Mesendoderm (in vitro differentiated cells): ENCODE data around the gene TRAK1.

Source experiments
- DNase-seq: peaks from one replicate; pipeline ENCODE4 v3.0.0; 2013
- H2AK5ac ChIP-seq: 2 replicates; pipeline ENCODE4 v1.6.1; 2013; ENCODE audit warnings: low read length, inconsistent platforms
- H2BK120ac ChIP-seq: 2 replicates; pipeline ENCODE4 v1.6.1; 2013; ENCODE audit warnings: low read depth, mild to moderate bottlenecking, low read length, moderate library complexity, mixed read lengths
- H2BK15ac ChIP-seq: replicated peaks from 2 replicates; pipeline ENCODE4 v1.6.1; 2013; ENCODE audit warnings: low read depth, mild to moderate bottlenecking, moderate library complexity
- H2BK5ac ChIP-seq: 2 replicates; pipeline ENCODE4 v1.6.1; 2013; ENCODE audit warnings: low read length, inconsistent platforms
- H3K18ac ChIP-seq: 2 replicates; pipeline ENCODE4 v1.6.1; 2013; ENCODE audit warnings: mild to moderate bottlenecking, low read length, mixed read lengths
- H3K23ac ChIP-seq: one replicate; pipeline ENCODE4 v1.6.1; 2013; ENCODE audit warnings: low read length
- H3K27ac ChIP-seq: 2 replicates; pipeline ENCODE4 v1.5.1; 2013; ENCODE audit warnings: low read depth, mild to moderate bottlenecking, inconsistent platforms, low read length, moderate library complexity
- H3K27me3 ChIP-seq: 2 replicates; pipeline ENCODE4 v1.6.1; 2013; ENCODE audit warnings: low read length, control low read depth, mild to moderate bottlenecking, inconsistent platforms; ENCODE audit not compliant: insufficient read depth, poor library complexity
- H3K36me3 ChIP-seq: 2 replicates; pipeline ENCODE4 v1.6.1; 2013; ENCODE audit warnings: low read length, inconsistent platforms; ENCODE audit not compliant: control insufficient read depth, insufficient read depth
- H3K4ac ChIP-seq: one replicate; pipeline ENCODE4 v1.6.1; 2013; ENCODE audit warnings: low read depth, mild to moderate bottlenecking, low read length, moderate library complexity
- H3K4me1 ChIP-seq: 2 replicates; pipeline ENCODE4 v1.6.1; 2013; ENCODE audit warnings: low read depth, low read length, inconsistent platforms; ENCODE audit not compliant: control insufficient read depth
- H3K4me2 ChIP-seq: 2 replicates; pipeline ENCODE4 v1.6.1; 2013; ENCODE audit warnings: low read length
- H3K4me3 ChIP-seq: 2 replicates; pipeline ENCODE4 v1.5.1; 2013; ENCODE audit warnings: mild to moderate bottlenecking, low read length
- H3K56ac ChIP-seq: one replicate; pipeline ENCODE4 v1.6.1; 2013; ENCODE audit warnings: low read length
- H3K79me1 ChIP-seq: 2 replicates; pipeline ENCODE4 v1.6.1; 2013; ENCODE audit warnings: low read length, inconsistent platforms
- H3K79me2 ChIP-seq: 2 replicates; pipeline ENCODE4 v1.6.1; 2013; ENCODE audit warnings: mild to moderate bottlenecking, low read length; ENCODE audit not compliant: control insufficient read depth, insufficient read depth
- H3K9ac ChIP-seq: 2 replicates; pipeline ENCODE4 v1.6.1; 2013; ENCODE audit warnings: low read length, inconsistent platforms
- H4K5ac ChIP-seq: one replicate; pipeline ENCODE4 v1.6.1; 2013; ENCODE audit warnings: low read length
- H4K8ac ChIP-seq: one replicate; pipeline ENCODE4 v1.6.1; 2013; ENCODE audit warnings: low read depth, mild to moderate bottlenecking, control low read depth, low read length, moderate library complexity
- WGBS: extraction: QIAGEN DNeasy Blood & Tissue Kit; methylation state at CpG from one replicate; pipeline ENCODE4 v1.1.7; 2013; ENCODE audit warnings: low lambda C conversion rate, missing lambda C conversion rate; ENCODE audit not compliant: insufficient coverage; ENCODE audit errors: extremely low coverage; 5-methylcytosine and 5-hydroxymethylcytosine counted together

The TRAK1 gene

DNA sequence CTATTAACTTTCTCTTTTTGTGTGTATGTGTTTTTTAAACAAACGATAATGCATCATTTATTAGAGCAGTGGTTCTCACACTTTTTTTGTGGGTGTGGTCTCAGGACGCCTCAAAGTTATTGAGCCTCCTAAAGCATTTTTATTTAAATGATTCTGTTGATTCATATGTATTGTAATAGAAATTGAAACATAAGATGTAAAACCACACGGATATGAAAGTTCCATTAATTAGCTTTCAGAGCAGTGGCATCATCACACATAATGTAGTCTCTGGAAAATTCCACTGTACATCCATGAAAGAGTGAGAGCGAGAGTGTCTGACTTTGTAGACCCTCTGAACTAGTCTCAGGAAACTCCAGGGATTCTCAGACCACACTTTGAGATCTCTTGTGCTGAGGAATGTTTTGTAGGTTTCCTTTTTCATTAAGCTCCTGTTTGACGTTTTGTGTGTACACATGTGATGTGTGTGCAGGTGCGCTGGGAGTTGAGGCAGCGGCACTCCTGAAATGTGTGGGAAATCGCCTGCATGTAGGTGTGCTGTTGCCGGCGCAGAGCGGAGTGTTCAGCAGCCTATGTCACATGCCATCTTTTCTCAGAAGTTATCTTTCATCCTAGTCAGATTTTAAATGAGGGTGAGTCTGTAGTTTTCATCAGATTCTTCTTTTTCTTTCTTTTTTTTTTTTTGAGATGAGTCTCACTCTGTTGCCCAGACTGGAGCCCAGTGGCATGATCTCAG lies 5.3 kb upstream of the TRAK1 start:
- WGBS: no CpG with 5 or more reads among the region's 11 CpGs
- H3K56ac ChIP-seq: no peak overlapping the region

DNA sequence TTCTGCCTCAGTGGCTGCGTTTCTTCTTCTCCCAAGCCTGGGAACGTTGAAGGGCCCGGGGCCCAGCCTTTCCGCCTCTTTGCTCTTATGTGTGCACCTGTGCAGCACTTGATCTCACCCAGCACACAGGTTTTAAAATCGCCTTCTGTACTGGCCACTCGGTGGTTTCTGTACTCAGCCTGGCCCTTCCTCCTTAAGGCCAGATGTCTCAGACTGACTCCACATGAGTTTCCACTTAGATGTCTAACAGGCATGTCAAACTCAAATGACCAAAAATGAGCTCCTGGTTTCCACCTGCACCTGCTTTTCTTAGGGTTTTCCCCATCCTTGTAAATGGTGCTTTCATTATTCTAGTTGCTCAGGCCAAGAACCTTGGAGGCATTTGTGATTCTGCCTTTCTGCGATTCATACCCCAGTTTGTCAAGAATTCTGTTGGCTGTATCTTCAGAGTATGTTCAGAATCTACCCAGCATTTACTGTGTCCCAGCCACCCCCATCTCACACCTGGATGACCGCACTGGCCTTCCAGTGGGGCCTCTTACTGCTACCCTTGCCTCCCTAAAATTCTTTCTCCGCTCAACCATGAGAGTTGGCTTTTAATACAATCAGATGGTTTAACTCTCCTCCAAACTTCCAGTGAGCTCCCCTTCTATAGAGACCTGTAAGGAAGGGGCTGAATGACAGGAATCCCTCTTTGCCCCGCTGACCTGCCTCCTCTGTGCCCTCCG lies 2.2 kb upstream of the TRAK1 start:
- Histone ChIP-seq H3K23ac (no peak overlapping the region), H2BK5ac (no peak overlapping the region), H3K79me2 (no peaks in the 10 kb centered on the region), H3K36me3 (no peaks in the 10 kb centered on the region), H2BK15ac (no peak overlapping the region), H3K4me1 (no peaks in the 10 kb centered on the region), H3K9ac (no peak overlapping the region), H3K79me1 (no peaks in the 10 kb centered on the region), H3K4me3 (no peak overlapping the region), H3K56ac (no peak overlapping the region), H4K5ac (no peak overlapping the region), H3K27me3 (no peaks in the 10 kb centered on the region), H2BK120ac (no peak overlapping the region), H4K8ac (no peak overlapping the region), H3K4ac (no peak overlapping the region), H3K18ac (no peak overlapping the region), H3K27ac (no peak overlapping the region), H3K4me2 (no peak overlapping the region), H2AK5ac (no peak overlapping the region)
- no CpG with 5 or more reads among the region's 11 CpGs for WGBS
- DNase-seq: no peak

More for the DNA sequence above, 5.3 kb upstream of the TRAK1 start:
- H3K79me1 ChIP-seq: peaks cover 2% of the 10 kb centered on the region
- H3K18ac ChIP-seq: no peak overlapping the region
- no peaks in the 10 kb centered on the region for H3K79me2 ChIP-seq
- H2BK15ac ChIP-seq: no peak overlapping the region
- no peak overlapping the region for H4K8ac ChIP-seq
- H2BK5ac ChIP-seq: no peak overlapping the region
- no peaks in the 10 kb centered on the region for H3K4me1 ChIP-seq
- no peak overlapping the region for H3K4me3 ChIP-seq
- no peak overlapping the region for H3K4ac ChIP-seq
- H3K9ac ChIP-seq: no peak overlapping the region
- H2AK5ac ChIP-seq: no peak overlapping the region
- H4K5ac ChIP-seq: no peak overlapping the region
- no peaks in the 10 kb centered on the region for H3K27me3 ChIP-seq
- H3K4me2 ChIP-seq: no peak overlapping the region
- DNase-seq: no peak
- H3K36me3 ChIP-seq: no peaks in the 10 kb centered on the region
- peak overlapping the region; percentile 0 for H3K23ac ChIP-seq
- no peak overlapping the region for H3K27ac ChIP-seq
- no peak overlapping the region for H2BK120ac ChIP-seq

DNA sequence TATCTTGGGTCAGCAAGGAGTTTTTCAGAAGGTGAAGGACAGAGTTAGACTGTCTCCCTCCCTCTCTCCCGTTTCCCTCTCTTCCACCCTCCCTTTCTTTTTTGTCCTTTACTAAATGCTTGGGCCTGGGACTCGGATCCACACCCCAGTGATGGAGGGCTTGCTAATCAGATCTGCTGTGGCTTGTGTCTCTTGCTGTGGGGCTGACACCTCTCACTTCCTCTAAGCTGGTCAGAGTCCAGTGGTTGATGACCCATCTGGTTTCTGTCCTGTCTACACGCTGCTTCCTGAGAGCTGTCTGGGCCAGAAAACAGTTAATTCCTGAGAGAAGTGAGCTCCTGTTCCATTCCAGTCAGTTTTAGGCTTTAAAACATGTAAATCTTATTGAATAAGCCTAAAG lies 849 bp downstream of the TRAK1 start:
- no peak overlapping the region for H3K18ac ChIP-seq
- no peak overlapping the region for H3K27ac ChIP-seq
- no peak overlapping the region for H3K9ac ChIP-seq
- no peaks in the 10 kb centered on the region for H3K79me1 ChIP-seq
- no peaks in the 10 kb centered on the region for H3K36me3 ChIP-seq
- no peak overlapping the region for H4K5ac ChIP-seq
- H2AK5ac ChIP-seq: no peak overlapping the region
- H3K79me2 ChIP-seq: no peaks in the 10 kb centered on the region
- H3K4ac ChIP-seq: no peak overlapping the region
- H2BK120ac ChIP-seq: no peak overlapping the region
- H2BK15ac ChIP-seq: no peak overlapping the region
- H3K27me3 ChIP-seq: no peaks in the 10 kb centered on the region
- no peak overlapping the region for H3K56ac ChIP-seq
- DNase-seq: no peak
- no peak overlapping the region for H4K8ac ChIP-seq
- H3K23ac ChIP-seq: no peak overlapping the region
- H3K4me2 ChIP-seq: no peak overlapping the region
- no peaks in the 10 kb centered on the region for H3K4me1 ChIP-seq
- no peak overlapping the region for H2BK5ac ChIP-seq
- no peak overlapping the region for H3K4me3 ChIP-seq
- no CpG with 5 or more reads among the region's 3 CpGs for WGBS

DNA sequence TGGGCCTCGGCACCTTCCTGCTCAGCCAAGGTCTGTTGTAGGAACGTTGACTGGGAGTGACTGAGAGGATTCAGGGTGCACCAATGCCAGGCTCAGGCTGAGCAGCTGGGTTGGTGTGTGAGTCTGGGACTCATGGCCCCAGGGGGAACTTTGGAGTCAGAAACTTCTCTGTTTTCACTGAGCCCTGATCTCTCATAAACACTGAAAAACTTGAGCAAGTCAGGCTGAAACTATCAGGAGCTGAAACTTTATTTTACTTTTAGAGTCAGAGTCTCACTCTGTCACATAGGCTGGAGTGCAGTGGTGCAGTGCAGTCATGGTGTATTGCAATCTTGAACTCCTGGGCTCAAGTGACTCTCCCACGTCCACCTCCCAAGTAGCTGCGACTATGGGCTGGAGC lies 3.0 kb downstream of the TRAK1 start:
- Histone ChIP-seq H4K5ac (no peak overlapping the region), H2AK5ac (no peak overlapping the region), H3K79me2 (no peaks in the 10 kb centered on the region), H3K27ac (no peak overlapping the region), H3K4me1 (peaks cover 2% of the 10 kb centered on the region), H3K27me3 (no peaks in the 10 kb centered on the region), H3K18ac (no peak overlapping the region), H3K56ac (no peak overlapping the region), H3K79me1 (no peaks in the 10 kb centered on the region), H4K8ac (no peak overlapping the region), H2BK120ac (no peak overlapping the region), H3K4me3 (no peak overlapping the region), H3K36me3 (no peaks in the 10 kb centered on the region), H3K9ac (no peak overlapping the region), H3K4ac (no peak overlapping the region), H2BK15ac (no peak overlapping the region), H3K4me2 (no peak overlapping the region), H3K23ac (no peak overlapping the region), H2BK5ac (no peak overlapping the region)
- WGBS: no CpG with 5 or more reads among the region's 4 CpGs
- no peak for DNase-seq

DNA sequence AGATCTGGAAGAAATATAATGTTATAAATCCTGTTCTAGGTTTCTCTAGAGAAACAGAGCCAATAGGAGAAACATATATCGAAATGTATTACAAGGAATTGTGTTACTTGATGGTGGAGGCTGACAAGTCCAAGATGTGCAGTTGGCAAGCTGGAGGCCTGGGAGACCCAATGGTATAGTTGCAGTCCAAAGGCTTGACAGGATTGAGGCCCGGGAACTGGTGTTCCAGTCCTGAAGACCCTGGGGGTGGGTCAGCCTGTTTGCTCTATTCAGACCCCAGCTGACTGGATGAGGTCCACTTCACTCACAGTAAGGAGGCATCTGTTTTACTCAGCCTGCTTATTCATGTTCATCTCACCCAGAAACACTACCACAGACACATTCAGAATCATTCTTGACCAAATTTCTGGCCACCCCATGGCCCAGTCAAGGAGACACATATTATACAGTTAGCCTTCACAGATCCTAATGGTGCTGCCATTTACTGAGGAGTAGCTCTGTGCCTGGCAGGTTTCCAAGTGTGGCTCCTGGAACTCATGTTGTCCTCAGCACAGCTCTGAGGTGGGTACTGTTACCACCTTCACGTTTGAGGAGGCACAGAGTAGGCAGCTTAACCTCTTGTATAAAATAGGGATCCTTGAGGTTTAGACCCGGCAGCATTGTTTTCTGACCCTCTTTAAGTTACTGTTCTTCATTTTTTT lies 3.7 kb downstream of the TRAK1 start:
- H3K79me2 ChIP-seq: no peaks in the 10 kb centered on the region
- H2BK5ac ChIP-seq: no peak overlapping the region
- no CpG with 5 or more reads among the region's 4 CpGs for WGBS
- H3K4me1 ChIP-seq: peaks cover 2% of the 10 kb centered on the region
- no peak overlapping the region for H3K4ac ChIP-seq
- H2BK15ac ChIP-seq: no peak overlapping the region
- H3K56ac ChIP-seq: no peak overlapping the region
- H3K27me3 ChIP-seq: no peaks in the 10 kb centered on the region
- no peak overlapping the region for H3K9ac ChIP-seq
- H4K8ac ChIP-seq: no peak overlapping the region
- H4K5ac ChIP-seq: no peak overlapping the region
- no peak overlapping the region for H3K4me3 ChIP-seq
- H3K27ac ChIP-seq: no peak overlapping the region
- H3K36me3 ChIP-seq: no peaks in the 10 kb centered on the region
- H3K4me2 ChIP-seq: no peak overlapping the region
- H2BK120ac ChIP-seq: no peak overlapping the region
- no peak overlapping the region for H3K18ac ChIP-seq
- no peak for DNase-seq
- H3K23ac ChIP-seq: no peak overlapping the region
- no peaks in the 10 kb centered on the region for H3K79me1 ChIP-seq
- no peak overlapping the region for H2AK5ac ChIP-seq
